ENCODE results near the gene TIFAB. TPM values are rescaled to one million over a fixed set of nuclear protein-coding genes. Genes with fewer than 3 reads are reported as not detected.
A peak's percentile ranks its signal among the peaks of the same experiment; 100 is the strongest.

Gene TIFAB
- total RNA-seq, 2 experiments from 2014 or later, result not detected

DNA sequence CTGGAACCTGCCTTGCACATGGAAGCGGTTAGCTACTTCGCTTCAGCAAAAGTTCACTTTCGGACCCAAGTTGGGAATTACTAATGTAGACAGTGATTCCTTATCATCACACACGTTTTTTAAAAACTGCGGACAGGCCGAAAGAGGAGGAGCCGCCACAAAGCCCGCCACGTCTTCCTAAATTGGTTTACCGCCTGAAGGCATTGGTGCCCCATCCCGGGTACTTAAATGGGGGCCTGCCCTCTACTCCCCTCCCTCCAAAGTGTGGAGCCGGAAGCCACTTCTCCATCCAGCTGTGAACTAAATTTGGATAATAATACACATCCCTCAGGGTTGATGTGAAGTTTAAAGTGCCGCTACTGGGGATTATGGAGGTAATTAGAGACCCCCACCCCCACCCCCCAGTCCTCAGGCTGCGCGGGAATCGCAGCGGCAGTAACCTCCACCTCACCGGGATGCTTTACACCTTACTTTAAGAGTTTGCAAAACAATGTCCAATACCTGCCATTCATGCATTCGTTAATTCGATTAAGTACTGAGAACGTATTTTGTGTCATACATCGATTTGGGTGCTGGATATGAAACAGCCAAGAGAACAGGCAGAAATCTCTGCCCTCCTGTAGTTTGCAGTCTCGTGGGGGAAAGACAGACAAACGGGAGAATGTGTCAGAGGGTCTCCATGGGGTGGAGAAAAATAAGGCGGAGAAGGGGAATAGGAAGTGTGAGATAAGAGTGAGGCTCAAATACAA is 52.2 kb downstream of the TIFAB start:
- no peak for DNase-seq
- H3K36me3 Mint-ChIP-seq, result peaks cover 11% of the 10 kb centered on the region
- H3K27me3 Mint-ChIP-seq, result peaks cover 8% of the 10 kb centered on the region
- H3K27ac Mint-ChIP-seq, result peak overlapping the region; percentile 74
- peaks cover 34% of the 10 kb centered on the region for H3K4me1 Mint-ChIP-seq
- peaks cover under 1% of the 10 kb centered on the region for H3K9me3 Mint-ChIP-seq
- peak overlapping the region; percentile 83 for H3K4me3 Mint-ChIP-seq

DNA sequence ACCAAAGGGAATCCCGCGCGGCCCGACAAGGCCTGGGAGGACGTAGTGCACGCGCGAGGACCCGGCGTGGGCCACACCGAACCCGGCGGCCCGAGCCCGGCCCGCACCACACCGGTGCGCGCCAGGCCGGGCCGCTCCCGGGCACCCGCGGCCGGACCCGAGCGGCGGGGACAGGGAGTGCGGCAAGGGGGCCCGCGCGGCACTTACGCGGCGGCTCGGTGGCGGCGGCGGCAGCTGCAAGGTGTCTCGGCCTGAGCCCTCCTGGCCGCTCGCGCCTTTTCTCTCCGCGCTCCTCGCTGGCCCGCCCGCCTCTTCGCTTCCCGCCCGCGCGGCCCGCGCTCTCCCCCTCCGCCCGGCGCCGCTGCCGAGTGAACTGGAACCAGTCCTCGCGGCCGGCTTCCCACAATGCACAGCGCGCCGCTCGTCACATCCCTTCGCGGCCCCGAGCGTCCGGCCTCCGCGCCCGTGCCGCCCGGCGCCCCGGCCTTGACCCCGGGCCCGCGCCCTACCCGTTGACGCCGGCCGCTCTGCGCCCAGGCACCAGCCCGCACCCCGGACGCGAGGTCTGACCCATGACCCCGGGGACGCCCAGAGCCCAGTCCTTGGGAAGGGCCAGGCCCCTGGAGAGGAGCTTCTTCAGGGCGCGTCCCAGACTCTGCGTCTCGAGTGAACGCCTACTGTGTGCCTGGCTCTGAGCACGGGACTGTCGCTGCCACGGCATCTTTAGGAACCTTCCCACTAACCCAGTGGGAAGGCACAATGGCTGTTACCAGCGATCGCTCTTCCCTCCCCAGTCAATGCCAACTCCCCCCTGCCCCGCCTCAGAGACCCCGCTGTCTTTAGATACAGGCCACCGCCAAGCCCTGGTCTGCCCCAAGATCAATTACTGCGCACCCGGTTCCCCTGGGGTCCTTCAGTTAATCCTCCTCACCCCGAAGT is 53.0 kb downstream of the TIFAB start, which contains the start of gene MACROH2A1:
Gene MACROH2A1 (minus strand): TSS at position 377 of the 939 bp plus-strand sequence. CDS start 10,138 bp downstream, outside the sequence.
- peak within 1 kb of the TSS; percentile 83 for H3K27ac Mint-ChIP-seq
- H3K36me3 Mint-ChIP-seq, result peaks cover 13% of the 10 kb centered on the region
- H3K9me3 Mint-ChIP-seq, result no peaks in the 10 kb centered on the region
- H3K4me1 Mint-ChIP-seq, result peaks cover 39% of the 10 kb centered on the region
- H3K4me3 Mint-ChIP-seq, result peak within 1 kb of the TSS; percentile 85
- peak; percentile 88 for DNase-seq
- H3K27me3 Mint-ChIP-seq, result peaks cover 4% of the 10 kb centered on the region

DNA sequence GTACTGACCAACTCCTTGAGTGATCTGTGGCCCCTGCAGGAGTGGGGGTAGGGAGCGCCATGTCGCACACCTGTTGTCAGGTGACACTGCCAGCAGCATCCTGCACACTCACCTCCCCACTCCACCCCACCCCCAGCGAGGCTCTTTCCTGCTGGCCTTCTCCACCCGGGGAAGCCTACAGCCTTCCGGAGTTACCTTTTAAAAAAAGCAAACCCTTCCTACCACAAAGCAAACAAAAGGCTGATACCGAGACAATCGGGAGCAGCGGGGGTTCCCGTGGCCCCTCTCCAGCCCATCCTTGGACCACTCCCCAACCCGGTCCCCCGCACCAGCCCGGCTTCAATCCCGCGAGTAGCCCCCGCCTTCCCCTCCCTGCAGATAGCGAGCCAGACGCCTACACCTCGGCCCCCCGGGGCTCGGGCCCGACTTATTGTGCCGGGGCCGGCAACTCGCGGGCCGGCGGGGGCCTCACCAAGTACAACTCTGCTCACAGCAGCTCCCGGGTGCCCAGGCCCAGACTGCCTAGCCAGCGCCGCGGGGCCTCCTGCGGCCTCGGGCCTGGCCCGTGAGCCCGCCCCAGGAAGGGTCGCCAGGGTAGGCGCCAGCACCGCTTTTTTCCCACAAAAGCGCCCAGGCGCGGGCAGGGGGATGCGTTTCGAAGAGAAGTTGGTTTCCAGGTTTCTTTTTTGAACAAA is 53.8 kb downstream of the TIFAB start:
- H3K36me3 Mint-ChIP-seq, result peaks cover 14% of the 10 kb centered on the region
- peak overlapping the region; percentile 83 for H3K27ac Mint-ChIP-seq
- peak overlapping the region; percentile 85 for H3K4me3 Mint-ChIP-seq
- H3K27me3 Mint-ChIP-seq, result no peaks in the 10 kb centered on the region
- peaks cover 41% of the 10 kb centered on the region for H3K4me1 Mint-ChIP-seq
- DNase-seq, result peak; percentile 58
- H3K9me3 Mint-ChIP-seq, result no peaks in the 10 kb centered on the region

Other genes starting within 250 kb of the TIFAB start
- 100 to 1,000 TPM; 201 to 208 TPM for gene MACROH2A1, start 53.1 kb downstream of the TIFAB start, total RNA-seq
- gene DCANP1, start 5.0 kb downstream of the TIFAB start, total RNA-seq, result not detected
- gene NEUROG1, start 83.6 kb upstream of the TIFAB start, total RNA-seq, result not detected
- not detected for gene CXCL14, start 126.6 kb upstream of the TIFAB start, total RNA-seq